Activated naive CD4-positive, alpha-beta T cell treated with anti-CD3 and anti-CD28 coated beads, Interleukin-2, amount 50 U/mL, for 72 hours (primary cell): Measurements from ENCODE around the gene F10. TPM values are rescaled to one million over a fixed set of nuclear protein-coding genes. Genes with fewer than 3 reads are reported as not detected.

Source experiments
- total RNA-seq, 2 donors: library from RNA; stranded (reverse); gene quantifications; one replicate each; pipeline ENCODE4 v1.2.3, GENCODE V29; 2022

F10 gene
- total RNA-seq, 2 donors from 2014 or later: not detected

Other genes starting within 250 kb of the F10 start
- gene MCF2L, start 153.6 kb upstream of the F10 start, total RNA-seq: 10 to 100 TPM in 1 of 2 donors, 1 to 10 TPM in 1; 4.8 to 14.2 TPM
- gene F7, start 17.0 kb upstream of the F10 start, total RNA-seq: not detected
- under 1 TPM in 1 of 2 donors, not detected in 1; 0.25 TPM for gene PROZ, start 35.8 kb downstream of the F10 start, total RNA-seq
- gene PCID2, start 85.9 kb downstream of the F10 start, total RNA-seq: 10 to 100 TPM; 39.9 to 71.3 TPM
- 10 to 100 TPM; 59.7 to 87.1 TPM for gene CUL4A, start 86.8 kb downstream of the F10 start, total RNA-seq
- gene LAMP1, start 174.4 kb downstream of the F10 start, total RNA-seq: 10 to 100 TPM; 43.5 to 68.6 TPM
- under 1 TPM in 1 of 2 donors, not detected in 1; 0.95 TPM for gene GRTP1, start 241.3 kb downstream of the F10 start, total RNA-seq